GM21717 (cell line): Measurements from ENCODE around the gene PHLPP2.

Experiments
- ATAC-seq: cut with Tn5 transposase; IDR thresholded peaks from one replicate; pipeline ENCODE4 v1.9.1; 2021; ENCODE audit warnings: mild to moderate bottlenecking, moderate library complexity; ENCODE audit not compliant: unreplicated experiment

The PHLPP2 gene, protein sequence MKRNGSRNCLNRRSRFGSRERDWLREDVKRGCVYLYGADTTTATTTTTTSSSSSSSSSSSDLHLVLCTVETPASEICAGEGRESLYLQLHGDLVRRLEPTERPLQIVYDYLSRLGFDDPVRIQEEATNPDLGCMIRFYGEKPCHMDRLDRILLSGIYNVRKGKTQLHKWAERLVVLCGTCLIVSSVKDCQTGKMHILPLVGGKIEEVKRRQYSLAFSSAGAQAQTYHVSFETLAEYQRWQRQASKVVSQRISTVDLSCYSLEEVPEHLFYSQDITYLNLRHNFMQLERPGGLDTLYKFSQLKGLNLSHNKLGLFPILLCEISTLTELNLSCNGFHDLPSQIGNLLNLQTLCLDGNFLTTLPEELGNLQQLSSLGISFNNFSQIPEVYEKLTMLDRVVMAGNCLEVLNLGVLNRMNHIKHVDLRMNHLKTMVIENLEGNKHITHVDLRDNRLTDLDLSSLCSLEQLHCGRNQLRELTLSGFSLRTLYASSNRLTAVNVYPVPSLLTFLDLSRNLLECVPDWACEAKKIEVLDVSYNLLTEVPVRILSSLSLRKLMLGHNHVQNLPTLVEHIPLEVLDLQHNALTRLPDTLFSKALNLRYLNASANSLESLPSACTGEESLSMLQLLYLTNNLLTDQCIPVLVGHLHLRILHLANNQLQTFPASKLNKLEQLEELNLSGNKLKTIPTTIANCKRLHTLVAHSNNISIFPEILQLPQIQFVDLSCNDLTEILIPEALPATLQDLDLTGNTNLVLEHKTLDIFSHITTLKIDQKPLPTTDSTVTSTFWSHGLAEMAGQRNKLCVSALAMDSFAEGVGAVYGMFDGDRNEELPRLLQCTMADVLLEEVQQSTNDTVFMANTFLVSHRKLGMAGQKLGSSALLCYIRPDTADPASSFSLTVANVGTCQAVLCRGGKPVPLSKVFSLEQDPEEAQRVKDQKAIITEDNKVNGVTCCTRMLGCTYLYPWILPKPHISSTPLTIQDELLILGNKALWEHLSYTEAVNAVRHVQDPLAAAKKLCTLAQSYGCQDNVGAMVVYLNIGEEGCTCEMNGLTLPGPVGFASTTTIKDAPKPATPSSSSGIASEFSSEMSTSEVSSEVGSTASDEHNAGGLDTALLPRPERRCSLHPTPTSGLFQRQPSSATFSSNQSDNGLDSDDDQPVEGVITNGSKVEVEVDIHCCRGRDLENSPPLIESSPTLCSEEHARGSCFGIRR (N-terminal part only)

DNA sequence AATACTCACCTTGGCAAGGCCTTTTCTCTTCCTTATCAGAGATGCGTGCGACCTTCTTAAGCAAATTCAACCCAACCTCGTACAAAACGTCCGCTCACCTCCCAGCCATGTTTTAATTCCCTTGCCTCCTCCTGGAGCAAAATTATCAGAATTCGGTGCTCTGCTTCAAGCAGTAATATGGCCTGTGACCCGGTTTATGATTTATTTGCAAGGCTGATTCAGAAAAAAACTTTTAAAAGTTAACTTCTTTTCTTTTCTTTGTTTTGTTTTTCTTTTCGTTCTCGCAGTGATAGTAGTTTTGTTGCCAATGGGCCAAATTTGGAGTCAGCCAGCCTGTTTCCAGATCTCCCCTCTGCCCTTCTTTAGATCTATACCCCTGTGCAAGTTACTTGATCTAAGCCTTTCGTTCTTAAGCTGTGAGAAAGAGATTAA lies at the start of gene PHLPP2:
Gene PHLPP2 (minus strand): TSS at position 382 of the 432 bp plus-strand sequence. CDS start 9,906 bp downstream, outside the sequence.
- ATAC-seq, result no peak

DNA sequence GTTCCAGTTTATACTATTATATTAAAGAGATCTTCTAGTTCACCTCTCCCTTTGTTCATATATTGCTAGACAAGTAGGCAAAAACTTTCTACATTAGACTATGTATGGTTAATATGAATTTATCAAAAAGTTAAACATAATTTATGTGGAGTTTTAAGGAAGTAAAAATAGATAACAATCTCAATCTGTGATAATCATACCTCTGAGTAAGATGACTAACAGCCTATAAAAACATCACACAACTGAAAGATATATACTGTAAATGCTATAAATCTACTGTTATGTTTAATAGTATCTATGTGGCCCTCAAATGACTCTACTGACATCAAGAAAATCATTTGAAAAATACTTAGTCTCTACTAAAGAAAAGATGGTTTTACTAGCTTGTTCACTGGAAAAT lies 47.1 kb upstream of the PHLPP2 start:
- ATAC-seq, result no peak

DNA sequence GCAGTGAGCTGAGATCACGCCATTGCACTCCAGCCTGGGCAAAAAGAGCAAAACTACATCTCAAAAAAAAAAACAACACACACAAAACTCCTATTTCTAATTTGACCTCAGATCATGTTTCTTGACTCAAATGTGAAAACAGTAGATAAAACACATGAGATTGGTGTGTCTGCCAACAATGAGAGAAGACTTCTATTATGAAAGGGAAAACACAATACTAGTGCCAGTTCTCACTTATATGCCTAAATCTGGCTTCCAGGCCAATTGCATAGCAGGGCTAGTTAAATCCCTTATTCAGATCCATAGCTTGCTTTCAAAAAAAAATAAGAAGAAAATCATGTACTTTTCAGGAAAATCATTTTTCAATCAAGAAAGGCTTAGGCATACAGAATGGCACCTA lies 44.7 kb upstream of the PHLPP2 start:
- no peak for ATAC-seq

DNA sequence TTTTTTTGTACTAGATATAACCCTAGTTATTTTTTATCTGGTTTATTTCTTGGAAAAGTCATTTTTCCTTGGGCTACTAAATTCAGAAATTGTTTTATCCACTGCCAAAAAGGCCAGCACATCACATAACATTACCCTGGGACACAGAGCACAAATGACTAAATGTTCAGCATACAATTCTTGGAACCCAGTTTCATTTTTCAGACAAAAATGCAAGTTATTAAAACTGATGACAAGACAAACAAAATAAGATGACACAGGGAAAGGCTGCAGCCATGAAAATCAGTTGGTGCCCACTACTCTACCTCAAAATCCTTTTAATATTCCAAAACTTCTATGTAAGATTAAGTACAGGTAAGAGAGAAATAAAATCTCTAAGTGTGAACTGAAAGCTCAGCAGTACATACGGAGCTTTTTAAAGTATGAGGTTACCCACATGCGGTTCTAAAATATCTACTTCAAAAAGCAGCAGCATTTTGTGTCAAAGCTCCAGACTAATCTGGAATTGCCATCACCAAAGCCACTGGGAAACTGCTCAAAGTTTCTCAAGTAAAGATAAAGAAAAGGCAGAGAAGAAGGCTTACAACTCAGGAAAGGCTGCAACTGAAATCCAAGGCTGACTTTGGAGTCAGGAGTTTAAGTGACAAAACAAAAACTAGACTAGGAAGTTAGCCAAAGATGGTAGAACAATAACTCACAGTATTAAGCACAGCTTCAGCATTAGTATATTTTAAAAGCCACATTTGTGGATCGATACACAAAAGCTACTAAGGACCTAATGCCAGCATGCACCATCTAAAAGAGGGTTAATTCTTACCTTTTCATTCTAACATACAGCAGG lies 42.8 kb upstream of the PHLPP2 start:
- no peak for ATAC-seq

DNA sequence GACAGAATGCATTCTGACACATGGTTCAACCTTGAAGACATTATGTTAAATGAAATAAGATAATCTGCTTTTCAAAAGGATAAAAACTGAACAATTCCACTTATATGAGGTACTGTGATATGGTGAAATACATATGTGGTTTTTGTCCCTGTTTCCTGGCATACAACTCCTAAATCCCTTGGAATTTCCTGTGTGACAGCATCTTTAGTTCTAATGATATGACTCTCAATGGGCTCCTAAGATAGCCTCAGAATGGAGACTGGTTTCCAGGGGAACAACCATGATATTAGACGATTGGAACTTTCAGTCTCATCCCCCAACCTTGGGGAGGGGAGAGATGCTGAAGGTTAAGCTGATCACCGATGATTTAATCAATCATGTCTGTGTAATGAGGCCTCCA lies 37.7 kb upstream of the PHLPP2 start:
- ATAC-seq, result no peak

DNA sequence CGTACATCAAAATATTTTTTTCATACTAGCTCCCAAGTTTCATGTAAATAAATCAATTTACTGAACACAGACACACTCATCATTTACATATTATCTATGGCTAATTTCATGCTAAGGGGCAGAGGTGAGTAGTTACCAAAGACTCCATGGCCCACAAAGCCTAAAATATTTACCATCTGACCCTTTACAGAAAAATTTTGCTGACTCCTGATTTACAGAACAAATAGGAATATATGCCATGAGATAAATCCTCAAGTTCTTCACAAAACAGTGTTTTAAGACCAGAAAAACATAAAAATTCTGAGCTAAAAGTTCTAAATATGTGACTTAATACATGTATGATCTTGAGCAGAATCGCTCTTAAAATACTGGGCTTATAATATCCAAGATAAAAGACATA lies 36.6 kb upstream of the PHLPP2 start:
- no peak for ATAC-seq

DNA sequence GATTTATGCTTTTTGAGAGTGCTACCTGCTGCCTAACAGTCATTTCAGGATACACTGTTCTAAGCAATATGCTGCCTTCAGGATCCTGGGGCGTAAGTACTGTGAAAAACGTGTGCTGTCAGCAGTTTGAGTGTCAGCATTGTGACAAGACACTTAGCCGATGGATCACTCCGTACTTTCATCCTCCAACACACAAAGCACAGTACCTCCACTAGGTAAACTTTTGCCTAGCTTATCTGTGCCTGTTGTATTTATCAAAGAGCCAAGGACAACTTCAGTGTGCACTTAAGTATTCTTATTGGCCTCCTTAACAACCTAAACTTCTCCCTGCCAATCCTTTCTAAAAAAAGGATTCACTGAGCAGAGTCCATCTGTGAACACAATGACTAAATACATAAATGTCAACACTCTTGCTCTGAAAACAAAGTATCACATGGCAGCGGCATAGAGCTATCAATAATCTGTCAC lies 33.8 kb upstream of the PHLPP2 start:
- no peak for ATAC-seq

DNA sequence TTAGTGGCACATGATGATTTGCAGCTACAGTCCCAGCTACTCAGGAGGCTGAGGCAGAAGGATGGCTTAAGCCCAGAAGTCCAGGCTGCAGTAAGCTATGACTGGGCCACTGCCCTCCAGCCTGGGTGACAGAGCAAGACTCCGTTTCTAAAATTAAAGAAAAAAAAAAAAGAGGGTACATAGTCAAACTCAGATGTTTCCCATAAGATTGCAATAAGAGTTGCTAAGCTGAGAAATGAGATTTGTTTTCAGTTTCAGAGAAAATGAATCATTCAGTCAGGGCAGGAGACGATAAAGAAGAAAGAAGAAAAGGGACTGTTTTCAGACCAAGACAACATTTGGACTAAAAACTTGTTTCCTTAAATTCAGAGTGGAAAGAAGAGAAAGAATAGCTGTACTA lies 30.2 kb upstream of the PHLPP2 start:
- ATAC-seq, result no peak

DNA sequence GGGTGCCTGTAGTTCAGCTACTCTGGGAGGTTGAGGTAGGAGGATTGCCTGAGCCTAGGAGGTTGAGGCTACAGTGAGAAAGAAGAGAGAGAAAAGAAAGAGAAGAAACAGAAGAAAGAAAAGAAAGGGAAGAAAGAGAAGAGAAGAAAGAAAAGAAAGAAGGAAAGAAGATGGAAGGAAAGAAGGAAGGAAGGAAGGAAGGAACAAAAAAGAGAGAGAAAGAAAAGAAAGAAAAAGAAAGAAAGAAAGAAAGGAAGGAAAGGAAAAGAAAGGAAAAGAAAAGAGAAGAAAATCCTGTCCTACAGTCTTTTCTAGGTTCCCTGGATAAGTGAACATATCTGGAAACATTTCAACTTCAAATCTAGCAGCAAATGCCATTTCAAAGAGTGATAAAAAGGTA lies 29.6 kb upstream of the PHLPP2 start:
- no peak for ATAC-seq

DNA sequence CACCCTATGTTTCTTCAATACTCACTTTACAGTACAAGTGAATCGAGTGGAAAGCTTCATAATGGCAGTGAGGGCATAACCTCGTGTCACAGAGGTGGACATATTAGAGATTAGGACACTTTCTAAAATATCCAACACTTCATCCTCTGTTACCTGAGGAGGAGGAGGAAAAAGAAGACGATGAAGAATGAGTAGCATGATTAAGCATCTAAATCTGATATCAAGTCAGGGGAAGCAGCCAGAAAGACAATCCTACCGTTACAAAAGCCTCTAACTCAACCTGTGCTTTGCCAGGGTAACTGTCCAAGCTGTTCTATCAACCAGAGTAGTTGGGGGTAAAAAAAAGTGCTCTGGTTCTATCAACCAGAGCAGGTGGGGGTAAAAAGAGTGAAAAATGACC lies 23.7 kb upstream of the PHLPP2 start:
- ATAC-seq, result no peak

DNA sequence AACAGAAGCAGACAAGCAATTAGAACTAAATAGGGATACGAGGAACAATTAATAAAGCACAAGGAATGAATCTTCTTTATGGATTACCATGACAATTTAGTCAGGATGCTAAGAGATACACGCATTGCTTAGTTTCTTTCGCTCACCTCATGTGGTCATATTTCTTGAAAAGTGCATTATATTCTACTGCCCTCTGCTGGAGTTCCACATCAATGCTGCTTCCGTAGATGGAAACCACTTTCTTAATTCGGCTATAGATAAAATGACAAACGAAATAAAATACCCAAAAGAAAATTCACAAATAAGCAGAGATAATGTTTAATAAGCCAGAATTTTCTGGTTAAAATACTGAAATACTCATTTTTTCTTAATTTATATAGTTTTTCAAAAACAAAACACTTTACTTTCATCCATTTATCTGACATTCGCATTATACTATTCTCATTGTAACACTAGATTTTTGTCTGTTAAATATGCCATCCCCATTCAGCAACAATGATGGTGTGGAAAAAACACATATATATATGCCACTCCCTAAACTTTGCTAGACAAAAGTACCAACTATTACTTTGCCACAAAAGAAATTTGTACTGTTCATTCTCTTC lies 22.0 kb upstream of the PHLPP2 start:
- no peak for ATAC-seq

DNA sequence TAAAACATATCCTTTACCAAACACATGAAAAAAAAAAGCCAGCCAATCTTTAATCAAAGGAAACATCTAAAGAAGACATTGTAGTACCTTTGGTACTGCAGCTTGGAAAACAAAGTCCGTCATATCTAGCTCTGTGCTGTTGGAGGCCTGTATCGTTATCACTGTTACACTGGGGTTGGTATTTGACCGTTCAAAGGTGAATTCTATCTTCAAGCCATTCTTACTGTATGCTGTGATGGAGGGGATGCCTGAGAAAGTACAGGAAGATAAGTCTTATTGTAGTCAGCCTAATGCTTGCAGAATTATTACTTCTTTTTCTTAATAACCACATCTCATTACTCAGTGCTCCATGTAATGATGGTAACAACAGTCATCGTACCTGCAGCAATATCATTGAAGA lies 14.4 kb upstream of the PHLPP2 start:
- ATAC-seq, result no peak

DNA sequence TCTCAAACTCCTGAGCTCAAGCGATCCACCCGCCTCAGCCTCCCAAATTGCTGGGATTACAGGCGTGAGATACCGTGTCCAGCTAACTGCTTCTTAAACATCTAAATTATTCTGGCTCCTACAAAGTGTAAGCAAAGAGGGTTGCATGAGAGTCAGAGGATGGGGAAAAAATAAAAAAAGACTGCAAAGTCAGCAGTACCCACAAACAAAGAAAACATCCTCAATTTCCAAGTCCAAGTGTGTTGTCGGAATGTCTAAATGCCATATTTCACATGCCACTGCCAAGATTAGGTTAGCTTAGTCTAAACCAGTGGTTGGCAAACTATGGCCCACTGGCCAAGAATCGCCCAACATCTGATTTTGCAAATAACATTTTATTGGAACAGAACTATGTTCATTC lies 13.0 kb upstream of the PHLPP2 start:
- no peak for ATAC-seq

DNA sequence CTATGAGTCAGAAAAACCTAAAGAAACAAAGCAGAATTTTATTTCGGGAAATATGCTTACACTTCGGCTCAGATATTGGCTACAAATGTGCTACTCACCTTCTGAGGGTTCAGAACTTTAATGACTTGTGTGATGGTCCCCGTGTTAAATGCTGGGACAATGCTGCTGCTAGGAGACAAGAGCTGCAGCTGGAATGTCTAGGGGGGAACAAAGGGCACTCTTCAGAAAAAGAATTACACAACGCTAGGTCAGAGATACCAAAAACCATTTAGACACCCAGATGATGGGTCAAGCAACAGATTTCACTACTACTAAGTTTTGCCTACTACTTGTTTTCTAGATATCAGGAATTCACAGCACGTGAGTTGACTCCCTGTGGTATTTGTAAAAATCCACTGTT lies 10.0 kb upstream of the PHLPP2 start:
- ATAC-seq, result no peak

DNA sequence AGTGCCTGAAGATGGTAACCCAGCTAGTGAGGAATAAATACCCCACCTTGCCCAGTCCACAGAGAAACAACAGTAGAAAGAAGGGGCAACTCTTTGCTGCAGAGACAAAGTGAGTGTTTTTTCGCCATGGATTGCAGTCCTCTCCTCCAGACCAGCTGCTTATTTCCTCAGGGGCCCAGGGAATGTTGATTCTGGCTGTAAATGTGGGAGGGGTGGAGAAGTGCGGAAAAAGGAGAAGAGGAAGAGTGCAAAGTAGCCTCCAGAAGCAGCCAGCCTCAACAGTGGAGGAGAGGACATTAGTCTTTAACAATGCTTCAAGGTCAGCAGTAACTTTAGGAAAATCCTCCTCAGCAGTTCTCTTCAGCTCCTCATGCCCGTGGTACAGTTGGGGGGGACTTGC lies 8.1 kb upstream of the PHLPP2 start:
- no peak for ATAC-seq

DNA sequence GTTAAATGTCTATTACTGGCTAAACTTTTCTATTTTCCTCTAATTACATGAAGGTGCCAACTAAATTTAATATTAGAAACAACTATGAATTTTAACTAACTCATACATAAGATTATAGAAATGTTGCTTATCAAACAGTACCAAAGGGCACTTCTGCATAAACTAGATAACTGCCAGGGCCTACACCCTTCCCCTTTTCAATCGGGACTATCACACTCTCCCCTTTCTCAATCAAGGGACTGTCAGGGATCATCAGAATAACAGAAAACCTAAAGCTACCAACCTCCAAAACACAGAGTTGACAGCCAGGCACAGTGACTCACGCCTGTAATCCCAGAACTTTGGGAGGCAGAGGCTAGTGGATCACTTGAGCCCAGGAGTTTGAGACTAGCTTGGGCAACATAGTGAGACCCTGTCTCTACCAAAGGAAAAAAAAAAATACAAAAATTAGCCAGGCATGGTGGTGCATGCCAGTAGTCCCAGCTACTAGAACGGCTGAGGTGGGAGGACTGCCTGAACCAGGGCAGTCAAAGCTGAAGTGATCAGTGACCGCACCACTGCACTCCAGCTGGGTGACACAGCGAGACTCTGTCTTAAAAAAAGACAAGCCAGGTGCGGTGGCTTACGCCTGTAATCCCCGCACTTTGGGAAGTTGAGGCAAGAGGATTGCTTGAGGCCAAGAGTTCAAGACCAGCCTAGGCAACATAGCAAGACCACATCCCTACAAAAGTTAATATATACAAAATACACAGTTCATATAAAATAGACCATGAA lies 3.2 kb upstream of the PHLPP2 start:
- ATAC-seq, result no peak

DNA sequence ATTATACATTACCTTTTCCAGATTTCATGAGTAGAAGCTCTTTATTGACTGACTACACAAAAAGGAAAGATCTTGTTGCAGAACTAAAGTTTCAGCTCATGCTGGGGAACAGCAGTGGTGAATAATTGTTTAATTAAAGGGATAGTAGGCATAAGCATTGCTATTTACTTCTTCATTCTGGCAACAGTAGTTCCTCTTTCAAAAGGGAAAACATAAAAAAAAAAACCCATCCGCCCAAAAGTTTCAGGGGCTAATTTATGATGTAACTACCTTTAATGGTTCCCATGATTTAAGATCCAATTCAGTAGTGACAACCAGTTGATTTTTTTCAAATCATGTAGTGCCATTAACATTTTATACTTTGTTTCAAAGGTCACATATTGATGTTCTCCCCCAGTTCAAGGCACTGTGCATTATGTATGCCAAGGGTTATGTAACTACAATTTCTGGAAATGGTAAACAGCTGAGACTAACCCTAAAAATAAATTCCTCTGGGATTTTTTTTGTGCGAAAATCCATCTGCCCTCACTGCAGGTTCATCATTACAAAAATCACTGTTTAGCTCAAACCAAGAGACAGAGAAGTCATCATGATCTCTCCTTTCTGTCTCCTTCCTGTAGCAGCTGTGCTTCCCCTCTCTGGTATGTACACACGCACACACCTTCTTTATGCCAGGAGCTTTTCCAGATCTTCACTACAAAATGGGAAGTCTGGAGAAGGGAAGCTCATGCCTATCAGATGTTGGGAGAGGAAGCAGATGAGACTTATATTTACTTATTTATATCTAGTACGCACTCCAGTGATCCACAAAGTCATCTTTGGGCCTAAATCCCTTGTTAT lies 2.2 kb upstream of the PHLPP2 start:
- no peak for ATAC-seq
